ENCODE measurements around the gene TMPRSS12.
A peak's percentile ranks its signal among the peaks of the same experiment; 100 is the strongest.
"Not testable (repeated sequence)": the region's sequence is repeated elsewhere in the genome, so short reads cannot be mapped to it uniquely, and the experiment has no call there.

TMPRSS12 gene

GRCh38 chr12:50842637-50843493 is at the start of gene TMPRSS12:
Gene TMPRSS12 (plus strand): TSS chr12:50842926. CDS start chr12:50842965, 39 bp downstream.
- DNase-seq = no peak

GRCh38 chr12:50799908-50800307 is 42.8 kb upstream of the TMPRSS12 start:
- DNase-seq = no peak

- DNase-seq = no peak
These were observed 39.4 kb upstream of the TMPRSS12 start for GRCh38 chr12:50803230-50803875.

- no peak for DNase-seq
These were observed 36.5 kb upstream of the TMPRSS12 start for GRCh38 chr12:50806176-50806575.

- not testable (repeated sequence) for DNase-seq
These were observed 33.6 kb upstream of the TMPRSS12 start for GRCh38 chr12:50809131-50809530.

GRCh38 chr12:50814921-50815320 is 27.8 kb upstream of the TMPRSS12 start:
- not testable (repeated sequence) for DNase-seq

- DNase-seq = no peak
These were observed 22.5 kb upstream of the TMPRSS12 start for GRCh38 chr12:50820177-50820576.

- DNase-seq = no peak
These were observed 20.6 kb upstream of the TMPRSS12 start for GRCh38 chr12:50822082-50822481.

GRCh38 chr12:50823724-50824123 is 19.0 kb upstream of the TMPRSS12 start:
- DNase-seq = not testable (repeated sequence)

- no peak for DNase-seq
These were observed 17.8 kb upstream of the TMPRSS12 start for GRCh38 chr12:50824914-50825313.

- DNase-seq = peak; percentile 14 to 38
These were observed 17.3 kb upstream of the TMPRSS12 start for GRCh38 chr12:50825372-50825838.

GRCh38 chr12:50828121-50828520 is 14.6 kb upstream of the TMPRSS12 start:
- DNase-seq = no peak

- DNase-seq = no peak
These were observed 13.8 kb upstream of the TMPRSS12 start for GRCh38 chr12:50828886-50829285.

- not testable (repeated sequence) for DNase-seq
These were observed 8.9 kb upstream of the TMPRSS12 start for GRCh38 chr12:50833801-50834200.

GRCh38 chr12:50839042-50839441 is 3.7 kb upstream of the TMPRSS12 start:
- no peak for DNase-seq

GRCh38 chr12:50840809-50841487 is 1.8 kb upstream of the TMPRSS12 start:
- no peak for DNase-seq

- DNase-seq = no peak
These were observed 802 bp upstream of the TMPRSS12 start for GRCh38 chr12:50841716-50842531.

GRCh38 chr12:50845021-50845647 is 2.4 kb downstream of the TMPRSS12 start:
- no peak for DNase-seq

- no peak for DNase-seq
These were observed 6.2 kb downstream of the TMPRSS12 start for GRCh38 chr12:50848963-50849362.

- DNase-seq = not testable (repeated sequence)
These were observed 12.5 kb downstream of the TMPRSS12 start for GRCh38 chr12:50855218-50855617.

- not testable (repeated sequence) for DNase-seq
These were observed 13.0 kb downstream of the TMPRSS12 start for GRCh38 chr12:50855679-50856078.
